ENCODE results near the gene RPSA.
"Not testable (repeated sequence)": the region's sequence is repeated elsewhere in the genome, so short reads cannot be mapped to it uniquely, and the experiment has no call there.

Gene RPSA

DNA sequence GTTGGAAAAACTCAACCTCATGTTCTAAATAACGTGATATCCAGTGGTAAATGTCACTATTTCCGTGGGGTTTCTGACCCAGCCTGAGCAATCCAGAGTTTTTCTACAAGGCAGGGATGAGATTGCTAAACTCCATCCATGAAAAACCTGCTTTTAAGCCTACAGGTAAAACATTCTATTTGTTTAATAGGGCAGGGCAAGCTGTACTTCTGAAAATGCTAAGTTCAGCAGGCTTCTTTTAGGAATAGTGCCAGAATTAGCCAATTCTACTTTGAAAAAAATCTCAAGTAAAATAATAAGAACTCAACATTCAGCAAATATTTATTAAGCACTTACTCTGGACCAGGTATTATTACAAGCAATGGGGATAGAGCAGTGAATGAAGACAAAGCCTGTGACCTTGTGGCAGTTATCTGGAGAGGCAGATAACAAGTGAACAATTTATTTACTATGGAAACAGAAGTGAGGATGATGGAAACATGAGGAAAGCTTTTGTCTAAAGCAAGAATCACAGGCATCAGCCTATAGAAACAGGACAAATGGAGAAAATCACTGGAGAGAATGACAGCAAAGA, 13.3 kb downstream of the RPSA start:
- DNase-seq (ENCODE audit: low read depth in 2 of 2) = no peak

GRCh38 chr3:39420543-39420942, 14.0 kb downstream of the RPSA start:
- no peak for DNase-seq (ENCODE audit: low read depth in 2 of 2)

DNA sequence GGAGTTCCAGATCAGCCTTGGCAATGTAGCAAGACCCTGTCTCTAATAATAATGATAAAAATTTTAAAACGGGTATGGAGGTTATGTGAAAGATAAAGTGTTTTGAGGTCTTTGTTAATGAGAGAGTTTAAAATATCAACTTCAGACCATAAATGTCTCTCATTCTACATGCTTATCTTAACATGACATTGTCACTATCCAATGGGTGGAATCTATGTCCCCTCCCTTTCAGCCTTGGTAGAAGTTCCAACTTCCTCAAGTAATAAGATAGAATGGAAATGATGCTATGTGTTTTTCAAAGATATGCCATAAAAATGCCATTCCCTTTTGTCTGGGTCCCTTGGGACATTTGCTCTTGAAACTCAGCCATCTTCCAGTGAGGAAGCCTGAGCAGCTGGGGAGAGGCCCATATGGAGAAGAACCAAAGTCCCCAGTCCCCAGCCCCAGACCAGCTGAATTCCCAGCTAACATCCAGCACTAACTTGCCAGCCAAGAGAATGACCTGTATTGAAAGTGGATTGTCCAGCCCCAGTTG, 17.0 kb downstream of the RPSA start:
- no peak for DNase-seq (ENCODE audit: low read depth in 2 of 2)

GRCh38 chr3:39426312-39426711, 19.8 kb downstream of the RPSA start:
- DNase-seq (ENCODE audit: low read depth in 2 of 2) = no peak

- no peak for DNase-seq (ENCODE audit: low read depth in 2 of 2)
Observed at GRCh38 chr3:39427506-39427905, 21.0 kb downstream of the RPSA start.

DNA sequence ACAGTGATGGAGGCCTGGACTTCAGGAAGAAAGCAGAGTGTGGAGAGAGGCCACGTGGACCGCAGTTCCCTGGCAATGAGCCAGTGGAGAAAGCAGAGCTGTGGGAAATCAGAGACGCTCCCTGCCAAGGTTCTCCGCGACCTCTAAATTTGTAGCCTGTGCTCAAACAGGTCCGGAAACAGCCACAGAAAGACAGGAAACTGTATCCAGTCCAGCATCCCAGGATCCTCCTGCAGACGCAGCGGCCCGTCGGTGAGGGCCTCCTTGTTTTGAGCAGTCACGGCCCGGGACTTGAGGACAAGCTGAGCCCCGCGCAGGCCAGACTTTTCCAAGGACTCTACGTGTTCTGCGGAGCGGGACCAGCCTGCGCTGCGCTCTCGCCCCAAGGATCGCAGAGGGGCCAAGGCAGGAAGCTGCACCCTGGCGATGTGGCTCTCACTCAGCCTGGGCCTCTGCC, 22.3 kb downstream of the RPSA start:
- DNase-seq (ENCODE audit: low read depth in 2 of 2) = no peak

DNA sequence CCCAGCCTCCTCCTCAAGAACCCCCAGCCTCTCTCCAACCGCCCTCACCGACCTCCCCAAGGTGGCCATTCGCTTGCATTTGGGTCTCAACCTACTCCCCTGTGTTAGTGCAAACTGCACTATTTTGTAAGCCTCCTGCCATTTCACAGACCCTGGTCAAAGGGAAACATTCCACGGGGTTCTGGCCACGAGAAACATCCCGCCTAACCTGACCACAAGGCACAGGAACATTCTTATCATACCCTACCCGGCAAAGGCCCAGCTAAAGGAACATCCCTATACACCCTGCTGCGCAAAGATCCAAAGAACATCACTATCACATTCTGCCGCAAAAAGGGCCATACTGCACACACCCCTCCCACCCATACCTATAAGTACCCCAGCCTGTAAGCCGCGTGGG, 22.9 kb downstream of the RPSA start:
- no peak for DNase-seq (ENCODE audit: low read depth in 2 of 2)

DNA sequence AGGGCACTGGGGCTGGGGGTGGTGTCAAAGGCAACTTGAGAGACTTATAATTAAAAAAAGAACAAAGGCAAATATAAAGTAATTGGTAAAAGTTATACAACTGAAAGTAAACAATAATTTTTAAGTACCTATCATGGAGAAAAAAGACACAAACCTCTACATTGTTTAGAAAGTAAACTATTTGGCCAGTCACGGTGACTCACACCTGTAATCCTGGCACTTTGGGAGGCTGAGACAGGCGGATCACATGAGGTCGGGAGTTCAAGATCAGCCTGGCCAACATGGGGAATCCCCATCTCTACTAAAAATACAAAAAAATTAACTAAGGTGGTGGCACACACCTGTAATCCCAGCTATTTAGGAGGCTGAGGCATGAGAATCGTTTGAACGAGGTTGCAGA, 25.8 kb downstream of the RPSA start:
- no peak for DNase-seq (ENCODE audit: low read depth in 2 of 2)

- DNase-seq (ENCODE audit: low read depth in 2 of 2) = no peak
Observed at GRCh38 chr3:39433642-39434041, 27.1 kb downstream of the RPSA start.

DNA sequence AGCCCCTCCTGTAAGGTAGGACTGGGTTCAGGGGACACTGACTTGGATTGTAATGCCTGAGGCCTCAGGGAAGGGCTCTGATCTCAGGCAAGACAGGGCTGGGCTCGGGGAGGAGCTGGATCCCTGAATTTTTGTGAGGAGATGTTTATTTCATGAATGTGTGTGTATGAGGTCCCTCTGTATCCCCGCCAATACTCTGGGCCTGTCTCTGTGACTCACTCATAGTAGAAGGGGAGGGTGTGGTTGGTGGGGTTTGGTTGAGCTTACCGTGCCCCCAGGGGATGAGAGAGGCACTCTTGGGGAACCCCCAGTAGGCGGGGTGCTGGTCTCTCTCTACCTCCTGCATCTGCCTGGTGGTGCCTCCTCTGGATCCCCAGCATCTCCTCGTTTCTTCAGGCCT, 28.1 kb downstream of the RPSA start:
- no peak for DNase-seq (ENCODE audit: low read depth in 2 of 2)

GRCh38 chr3:39435006-39435748, 28.7 kb downstream of the RPSA start:
- no peak for DNase-seq (ENCODE audit: low read depth in 2 of 2)

- DNase-seq (ENCODE audit: low read depth in 2 of 2) = no peak
Observed at GRCh38 chr3:39438880-39439279, 32.4 kb downstream of the RPSA start.

DNA sequence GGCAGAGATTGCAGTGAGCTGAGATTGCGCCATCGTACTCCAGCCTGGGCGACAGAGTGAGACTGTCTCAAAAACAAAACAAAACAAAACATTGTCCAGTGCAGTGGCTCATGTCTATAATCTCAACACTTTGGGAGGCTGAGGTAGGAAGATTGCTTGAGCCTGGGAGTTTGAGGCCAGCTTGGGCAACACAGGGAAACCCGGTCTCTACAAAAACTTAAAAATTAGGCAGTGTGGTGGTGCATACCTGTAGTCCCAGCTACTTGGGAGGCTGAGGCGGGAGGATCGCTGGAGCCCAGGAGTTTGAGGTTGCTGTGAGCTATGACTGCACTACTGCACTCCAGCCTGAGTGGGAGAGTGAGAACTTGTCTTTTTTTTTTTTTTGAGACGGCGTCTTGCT, 33.8 kb downstream of the RPSA start:
- DNase-seq (ENCODE audit: low read depth in 2 of 2) = no peak

DNA sequence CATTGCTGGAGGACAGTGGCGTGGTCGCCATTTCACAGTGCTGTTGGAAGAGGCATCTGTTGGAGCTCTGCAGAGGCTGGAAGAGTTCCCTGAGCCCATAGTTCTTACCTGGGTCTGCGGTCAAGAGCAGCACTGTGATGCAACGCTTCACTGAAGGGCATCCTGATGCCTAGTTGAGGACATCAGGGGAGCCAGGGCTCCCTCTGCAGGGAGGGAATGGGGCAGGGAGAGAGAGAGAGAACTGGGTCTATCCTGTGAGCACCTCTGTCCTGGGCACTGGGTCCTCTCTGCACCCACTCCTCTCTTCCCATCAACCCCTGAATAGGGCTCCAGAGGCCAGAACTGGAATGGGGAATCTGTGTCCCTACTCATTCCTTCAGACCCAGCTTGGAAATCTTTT, 37.0 kb downstream of the RPSA start:
- DNase-seq (ENCODE audit: low read depth in 2 of 2) = no peak

DNA sequence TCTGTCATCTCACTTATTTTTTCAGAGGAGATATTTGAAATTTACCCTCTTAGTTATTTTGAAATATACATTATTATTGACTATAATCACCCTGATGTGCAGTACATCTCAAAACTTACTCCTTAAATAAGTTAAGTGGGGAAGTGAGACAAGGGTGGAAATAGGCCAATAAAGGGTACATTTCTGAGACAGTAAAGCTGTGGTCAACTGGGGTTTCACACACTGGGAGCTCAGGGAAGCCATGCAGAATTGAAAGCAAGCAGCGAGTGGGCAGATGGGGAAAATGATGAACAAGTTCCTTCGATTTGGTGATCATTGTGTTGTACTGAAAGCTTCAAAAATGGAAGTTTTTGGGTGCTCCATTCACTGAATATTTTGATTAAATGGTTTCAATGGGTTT, 39.4 kb downstream of the RPSA start:
- no peak for DNase-seq (ENCODE audit: low read depth in 2 of 2)

DNA sequence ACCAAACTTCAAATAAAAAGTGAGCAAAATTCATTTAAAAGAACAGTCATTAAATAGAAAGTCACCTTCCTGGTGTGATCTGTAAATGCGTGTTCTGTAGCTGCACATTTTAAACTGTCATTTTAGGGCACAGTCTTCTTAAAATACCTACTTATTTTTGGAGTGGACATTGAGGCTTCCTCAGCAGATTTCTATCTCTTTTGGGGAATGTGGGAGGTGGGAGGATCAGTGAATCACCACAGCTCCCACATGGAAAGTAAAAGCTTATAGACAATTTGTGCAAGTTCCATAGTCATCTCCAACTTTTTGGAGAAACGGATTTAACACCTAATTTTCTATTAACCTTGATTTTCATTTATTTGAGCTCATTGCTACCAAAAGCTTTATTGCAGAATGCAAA, 39.9 kb downstream of the RPSA start:
- DNase-seq (ENCODE audit: low read depth in 2 of 2) = no peak

- DNase-seq (ENCODE audit: low read depth in 2 of 2) = peak in 1 of 2 donors; percentile 28
Observed at GRCh38 chr3:39447637-39448483, 41.3 kb downstream of the RPSA start.

GRCh38 chr3:39448506-39449233, 42.1 kb downstream of the RPSA start:
- no peak for DNase-seq (ENCODE audit: low read depth in 2 of 2)

DNA sequence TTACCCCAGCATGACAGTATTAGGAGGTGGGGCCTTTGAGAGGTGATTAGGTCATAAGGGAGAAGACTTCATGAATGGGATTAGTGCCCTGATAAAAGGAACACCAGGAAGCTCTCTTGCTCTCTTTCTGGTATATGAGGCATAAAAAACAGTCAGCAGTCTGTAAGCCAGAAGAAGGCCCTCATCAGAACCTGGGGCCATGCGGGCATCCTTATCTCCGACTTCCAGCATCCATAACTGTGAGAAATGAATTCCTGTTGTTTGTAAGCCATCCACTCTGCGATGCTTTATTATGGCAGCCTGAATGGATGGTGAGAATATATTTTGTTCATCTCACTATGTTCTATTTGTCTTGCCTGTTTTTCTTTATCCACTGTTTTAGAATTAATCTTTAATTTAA, 43.3 kb downstream of the RPSA start:
- DNase-seq (ENCODE audit: low read depth in 2 of 2) = no peak

- DNase-seq (ENCODE audit: low read depth in 2 of 2) = no peak
Observed at GRCh38 chr3:39453134-39453533, 46.6 kb downstream of the RPSA start.

DNA sequence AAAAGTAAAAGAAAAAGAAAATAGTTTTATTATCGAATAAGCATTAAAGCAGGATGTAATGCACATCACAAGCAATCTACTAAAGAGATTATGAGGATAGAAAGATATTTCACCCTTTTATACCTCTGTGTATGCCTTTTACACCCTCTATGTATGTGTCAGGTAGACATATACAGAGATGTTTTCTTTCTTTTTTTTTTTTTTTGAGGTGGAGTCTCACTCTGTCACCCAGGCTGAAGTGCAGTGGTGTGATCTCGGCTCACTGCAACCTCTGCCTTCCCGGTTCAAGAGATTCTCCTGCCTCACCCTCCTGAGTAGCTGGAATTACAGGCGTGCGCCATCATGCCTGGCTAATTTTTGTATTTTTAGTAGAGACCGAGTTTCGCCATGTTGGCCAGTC, 47.4 kb downstream of the RPSA start:
- not testable (repeated sequence) for DNase-seq (ENCODE audit: low read depth in 2 of 2)
